T-helper 17 cell (primary cell): ENCODE results near the gene DSTN. TPM values are rescaled to one million over a fixed set of nuclear protein-coding genes. Genes with fewer than 3 reads are reported as not detected.
A peak's percentile ranks its signal among the peaks of the same experiment; 100 is the strongest.
"Not testable (repeated sequence)": the region's sequence is repeated elsewhere in the genome, so short reads cannot be mapped to it uniquely, and the experiment has no call there.

ENCODE experiments used
- ATAC-seq: fragments of 150-1000 bp; cut with Tn5 transposase; 2 replicates; pipeline ENCODE4 v1.10.0; 2021; ENCODE audit warnings: mild to moderate bottlenecking, moderate library complexity
- DNase-seq, 3 donors: peaks; one replicate each; pipeline versions ENCODE4 v3.0.0 to v3.0.0-alpha.2; 2020 to 2021
- H3K9me3 ChIP-seq: one replicate; pipeline ENCODE4 v1.7.0; 2013; ENCODE audit warnings: low read length, mild to moderate bottlenecking; ENCODE audit not compliant: control insufficient read depth, poor library complexity, severe bottlenecking
- H3K27ac Mint-ChIP-seq: one replicate; pipeline ENCODE4 v1.8.0; 2022; ENCODE audit warnings: mild to moderate bottlenecking, moderate library complexity, mixed read lengths
- H3K27me3 Mint-ChIP-seq: one replicate; pipeline ENCODE4 v1.8.0; 2022; ENCODE audit warnings: mixed read lengths
- H3K36me3 Mint-ChIP-seq: one replicate; pipeline ENCODE4 v1.8.0; 2022; ENCODE audit warnings: low read depth, mixed read lengths
- H3K4me1 Mint-ChIP-seq: one replicate; pipeline ENCODE4 v1.8.0; 2022; ENCODE audit warnings: mild to moderate bottlenecking, mixed read lengths
- H3K4me3 Mint-ChIP-seq: one replicate; pipeline ENCODE4 v1.8.0; 2022; ENCODE audit warnings: mild to moderate bottlenecking, moderate library complexity, mixed read lengths
- total RNA-seq, 4 donors: library from RNA in 2 of 4; stranded (reverse) in 2 of 4; gene quantifications; one replicate each; pipeline ENCODE4 v1.2.3 and lab custom pipeline; 2022 to 2026

DSTN gene
- total RNA-seq, 2 donors from 2014 or later, result 41.4 to 46.5 TPM

DNA sequence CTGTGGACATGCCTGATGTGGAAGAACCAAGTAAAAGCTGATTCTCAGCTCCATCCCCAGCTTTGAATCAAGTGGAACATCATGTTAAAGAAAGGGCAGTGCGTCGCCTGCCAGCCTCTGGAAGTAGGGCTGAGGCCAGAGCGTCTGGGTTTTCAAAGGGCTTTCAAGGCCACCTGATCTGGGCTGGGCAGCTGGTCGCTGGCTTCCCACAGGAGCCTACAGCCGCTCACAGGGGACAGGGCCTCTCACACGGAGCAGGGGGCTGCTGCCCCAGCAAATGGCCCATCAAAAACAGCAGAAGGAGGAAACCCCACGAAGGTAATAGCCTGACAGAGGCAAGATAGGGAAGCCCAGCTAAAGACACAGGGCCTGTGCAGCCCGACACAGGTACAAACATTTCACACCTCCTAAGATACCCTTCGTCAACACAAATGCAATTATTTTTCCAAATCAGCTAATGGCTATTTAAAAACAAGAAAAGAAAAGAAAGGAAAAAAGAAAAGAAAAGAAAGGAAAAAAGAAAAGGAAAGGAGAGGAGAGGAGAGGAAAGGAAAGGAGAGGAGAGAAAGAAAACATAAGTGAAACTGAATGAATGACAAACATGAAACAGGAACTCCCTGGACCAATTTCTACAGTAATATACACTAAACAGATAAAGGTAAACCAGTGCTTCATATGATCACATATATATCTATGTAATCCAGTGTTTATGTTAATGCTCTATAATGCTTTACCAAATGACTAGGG is 87.4 kb downstream of the DSTN start:
- DNase-seq (no peak), ATAC-seq (no peak)
- no peak overlapping the region for H3K4me3 Mint-ChIP-seq
- peaks cover 23% of the 10 kb centered on the region for H3K4me1 Mint-ChIP-seq
- H3K9me3 ChIP-seq, result no peaks in the 10 kb centered on the region
- no peaks in the 10 kb centered on the region for H3K27me3 Mint-ChIP-seq
- H3K36me3 Mint-ChIP-seq, result peaks cover 13% of the 10 kb centered on the region
- H3K27ac Mint-ChIP-seq, result peak overlapping the region; percentile 84

GRCh38 chr20:17657898-17658647 is 88.2 kb downstream of the DSTN start:
- Mint-ChIP-seq H3K27ac (peak overlapping the region; percentile 39), H3K4me1 (peaks cover 23% of the 10 kb centered on the region), H3K27me3 (no peaks in the 10 kb centered on the region), H3K36me3 (peaks cover 13% of the 10 kb centered on the region), H3K4me3 (no peak overlapping the region)
- ATAC-seq (no peak), DNase-seq (no peak)
- no peaks in the 10 kb centered on the region for H3K9me3 ChIP-seq

- peaks cover 13% of the 10 kb centered on the region for H3K36me3 Mint-ChIP-seq
- ATAC-seq, result no peak
- H3K4me1 Mint-ChIP-seq, result peaks cover 23% of the 10 kb centered on the region
Observed at GRCh38 chr20:17658648-17658993, 88.7 kb downstream of the DSTN start.

DNA sequence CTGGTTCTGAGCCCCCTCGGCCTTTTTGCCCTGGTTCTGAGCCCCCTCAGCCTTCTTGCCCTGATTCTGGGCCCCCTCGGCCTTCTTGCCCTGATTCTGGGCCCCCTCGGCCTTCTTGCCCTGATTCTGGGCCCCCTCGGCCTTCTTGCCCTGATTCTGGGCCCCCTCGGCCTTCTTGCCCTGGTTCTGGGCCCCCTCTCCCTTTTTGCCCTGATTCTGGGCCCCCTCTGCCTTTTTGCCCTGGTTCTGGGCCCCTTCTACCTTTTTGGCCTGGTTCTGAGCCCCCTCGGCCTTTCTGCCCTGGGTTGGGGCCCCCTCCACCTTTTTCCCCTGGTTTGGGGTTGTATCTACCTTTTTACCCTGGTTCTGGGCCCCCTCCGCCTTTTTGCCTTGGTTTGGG is 89.5 kb downstream of the DSTN start:
- H3K27me3 Mint-ChIP-seq, H3K9me3 ChIP-seq, H3K27ac Mint-ChIP-seq, ATAC-seq, DNase-seq, H3K4me3 Mint-ChIP-seq: not testable (repeated sequence)
- Mint-ChIP-seq H3K4me1 (peaks cover 27% of the 10 kb centered on the region), H3K36me3 (peaks cover 13% of the 10 kb centered on the region)

More at GRCh38 chr20:17658648-17658993, 88.7 kb downstream of the DSTN start:
- H3K4me3 Mint-ChIP-seq, result no peak overlapping the region
- no peak for DNase-seq
- H3K27ac Mint-ChIP-seq, result no peak overlapping the region
- no peaks in the 10 kb centered on the region for H3K9me3 ChIP-seq
- no peaks in the 10 kb centered on the region for H3K27me3 Mint-ChIP-seq

Other genes starting within 250 kb of the DSTN start
- 1 to 10 TPM in 1 of 2 donors, under 1 TPM in 1; 0.21 to 1.0 TPM for gene BFSP1, start 38.7 kb upstream of the DSTN start, total RNA-seq
- gene RRBP1, start 112.2 kb downstream of the DSTN start, total RNA-seq, result 10 to 100 TPM; 31.4 to 37.8 TPM
- not detected for gene BANF2, start 129.9 kb downstream of the DSTN start, total RNA-seq